ENCODE data around the gene ISLR2.
"Not testable (repeated sequence)": the region's sequence is repeated elsewhere in the genome, so short reads cannot be mapped to it uniquely, and the experiment has no call there.

ISLR2 gene

GRCh38 chr15:74156678-74157411, 26.5 kb downstream of the ISLR2 start:
- DNase-seq (ENCODE audit: low read depth) = no peak

- DNase-seq (ENCODE audit: low read depth) = no peak
Measured at GRCh38 chr15:74157868-74158827, 27.8 kb downstream of the ISLR2 start.

- DNase-seq (ENCODE audit: low read depth) = no peak
Measured at GRCh38 chr15:74158855-74159650, 28.7 kb downstream of the ISLR2 start.

- DNase-seq (ENCODE audit: low read depth) = no peak
Measured at GRCh38 chr15:74159773-74160172, 29.4 kb downstream of the ISLR2 start.

- not testable (repeated sequence) for DNase-seq (ENCODE audit: low read depth)
Measured at GRCh38 chr15:74160390-74160789, 30.0 kb downstream of the ISLR2 start.

GRCh38 chr15:74162195-74162536, 31.8 kb downstream of the ISLR2 start:
- DNase-seq (ENCODE audit: low read depth) = not testable (repeated sequence)

GRCh38 chr15:74165461-74165860, 35.1 kb downstream of the ISLR2 start:
- DNase-seq (ENCODE audit: low read depth) = no peak

- no peak for DNase-seq (ENCODE audit: low read depth)
Measured at GRCh38 chr15:74167891-74168331, 37.5 kb downstream of the ISLR2 start.

- DNase-seq (ENCODE audit: low read depth) = no peak
Measured at GRCh38 chr15:74168711-74169126, 38.3 kb downstream of the ISLR2 start.

GRCh38 chr15:74170071-74170844, 39.9 kb downstream of the ISLR2 start:
- DNase-seq (ENCODE audit: low read depth) = no peak

GRCh38 chr15:74170875-74171578, 40.6 kb downstream of the ISLR2 start:
- no peak for DNase-seq (ENCODE audit: low read depth)

- no peak for DNase-seq (ENCODE audit: low read depth)
Measured at GRCh38 chr15:74171965-74172541, 41.7 kb downstream of the ISLR2 start.

- DNase-seq (ENCODE audit: low read depth) = peak; percentile 23
Measured at GRCh38 chr15:74172701-74173379, 42.5 kb downstream of the ISLR2 start.

GRCh38 chr15:74173380-74174218, 43.2 kb downstream of the ISLR2 start, which contains the start of gene ISLR:
Gene ISLR (plus strand): TSS chr15:74173710. CDS start chr15:74174859, 1,149 bp downstream.
- no peak for DNase-seq (ENCODE audit: low read depth)

- no peak for DNase-seq (ENCODE audit: low read depth)
Measured at GRCh38 chr15:74174219-74174957, 44.0 kb downstream of the ISLR2 start.

GRCh38 chr15:74174958-74175253, 44.5 kb downstream of the ISLR2 start:
- no peak for DNase-seq (ENCODE audit: low read depth)

GRCh38 chr15:74175271-74176191, 45.1 kb downstream of the ISLR2 start:
- no peak for DNase-seq (ENCODE audit: low read depth)

Measured in ELR (cell line).